ELF-1 (cell line): Measurements from ENCODE around the gene ZNF653.

Experiments used
- DNase-seq: peaks from one replicate; pipeline ENCODE4 v3.0.0-alpha.2; 2016; ENCODE audit warnings: low read depth, low spot score

The ZNF653 gene, protein sequence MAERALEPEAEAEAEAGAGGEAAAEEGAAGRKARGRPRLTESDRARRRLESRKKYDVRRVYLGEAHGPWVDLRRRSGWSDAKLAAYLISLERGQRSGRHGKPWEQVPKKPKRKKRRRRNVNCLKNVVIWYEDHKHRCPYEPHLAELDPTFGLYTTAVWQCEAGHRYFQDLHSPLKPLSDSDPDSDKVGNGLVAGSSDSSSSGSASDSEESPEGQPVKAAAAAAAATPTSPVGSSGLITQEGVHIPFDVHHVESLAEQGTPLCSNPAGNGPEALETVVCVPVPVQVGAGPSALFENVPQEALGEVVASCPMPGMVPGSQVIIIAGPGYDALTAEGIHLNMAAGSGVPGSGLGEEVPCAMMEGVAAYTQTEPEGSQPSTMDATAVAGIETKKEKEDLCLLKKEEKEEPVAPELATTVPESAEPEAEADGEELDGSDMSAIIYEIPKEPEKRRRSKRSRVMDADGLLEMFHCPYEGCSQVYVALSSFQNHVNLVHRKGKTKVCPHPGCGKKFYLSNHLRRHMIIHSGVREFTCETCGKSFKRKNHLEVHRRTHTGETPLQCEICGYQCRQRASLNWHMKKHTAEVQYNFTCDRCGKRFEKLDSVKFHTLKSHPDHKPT

DNA sequence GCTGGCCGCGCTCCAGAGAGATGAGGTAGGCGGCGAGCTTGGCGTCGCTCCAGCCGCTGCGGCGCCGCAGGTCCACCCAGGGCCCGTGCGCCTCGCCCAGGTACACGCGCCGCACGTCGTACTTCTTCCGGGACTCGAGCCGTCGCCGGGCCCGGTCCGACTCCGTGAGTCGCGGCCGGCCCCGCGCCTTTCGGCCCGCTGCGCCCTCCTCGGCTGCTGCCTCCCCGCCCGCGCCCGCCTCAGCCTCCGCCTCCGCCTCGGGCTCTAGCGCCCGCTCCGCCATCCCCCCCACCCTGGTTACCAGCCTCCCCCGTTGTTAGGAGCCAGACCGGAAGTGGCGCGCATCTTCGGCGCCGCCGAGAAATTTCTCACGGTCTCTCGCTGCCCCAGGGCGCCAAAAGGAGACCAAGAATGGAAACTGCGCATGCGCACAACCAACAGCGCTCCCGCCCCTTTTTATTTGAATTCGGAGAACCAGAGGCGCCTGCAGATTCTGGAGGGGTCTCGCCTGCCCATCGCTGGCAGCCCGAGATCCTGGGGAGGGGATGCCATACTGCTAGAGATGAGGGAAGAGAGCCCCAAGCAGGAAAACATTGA, at the start of gene ZNF653:
Gene ZNF653, minus strand, starts transcription at position 336 of the 597 bp plus-strand sequence. Its CDS starts 53 bp downstream, at position 283.
- peak; percentile 96 for DNase-seq

DNA sequence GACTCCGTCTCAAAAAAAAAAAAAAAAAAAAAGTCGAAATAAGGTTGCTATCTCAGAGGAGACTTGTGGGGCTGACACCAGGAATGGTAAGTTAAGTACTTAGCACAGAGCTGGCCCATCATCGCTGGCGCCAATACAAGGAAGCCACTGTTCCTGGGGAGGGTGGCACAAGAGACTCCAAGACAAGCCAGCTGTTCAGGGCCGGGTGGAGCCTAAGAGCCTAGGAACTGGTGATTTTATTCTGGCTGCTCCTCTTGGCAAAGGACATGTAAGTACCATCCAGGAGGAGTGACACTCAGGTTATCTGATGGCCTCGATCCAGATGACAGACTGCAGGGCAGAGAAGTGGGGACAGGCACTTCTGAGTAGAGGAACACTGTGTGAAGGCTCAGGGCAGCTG, 49.6 kb upstream of the ZNF653 start:
- DNase-seq, result no peak

DNA sequence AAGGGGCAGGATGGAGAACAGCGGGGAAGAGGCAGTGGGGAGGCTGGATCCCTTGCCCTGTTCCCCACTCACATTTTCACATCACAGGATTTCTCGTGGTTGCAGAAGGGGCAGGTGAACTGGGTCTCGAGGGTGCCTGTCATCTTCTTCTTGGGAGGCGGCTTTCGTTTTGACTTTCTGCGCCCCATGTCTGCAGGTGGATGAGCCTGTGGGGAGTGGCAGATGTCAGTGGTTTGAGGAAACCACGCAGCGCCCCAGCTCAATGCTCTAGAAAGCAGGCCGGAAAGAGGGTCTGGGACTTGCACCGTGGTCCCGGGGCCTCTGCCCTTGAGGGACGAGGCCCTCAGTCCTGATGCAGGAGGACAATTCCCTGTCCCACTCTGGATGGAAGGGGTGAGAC, 48.5 kb upstream of the ZNF653 start:
- no peak for DNase-seq

DNA sequence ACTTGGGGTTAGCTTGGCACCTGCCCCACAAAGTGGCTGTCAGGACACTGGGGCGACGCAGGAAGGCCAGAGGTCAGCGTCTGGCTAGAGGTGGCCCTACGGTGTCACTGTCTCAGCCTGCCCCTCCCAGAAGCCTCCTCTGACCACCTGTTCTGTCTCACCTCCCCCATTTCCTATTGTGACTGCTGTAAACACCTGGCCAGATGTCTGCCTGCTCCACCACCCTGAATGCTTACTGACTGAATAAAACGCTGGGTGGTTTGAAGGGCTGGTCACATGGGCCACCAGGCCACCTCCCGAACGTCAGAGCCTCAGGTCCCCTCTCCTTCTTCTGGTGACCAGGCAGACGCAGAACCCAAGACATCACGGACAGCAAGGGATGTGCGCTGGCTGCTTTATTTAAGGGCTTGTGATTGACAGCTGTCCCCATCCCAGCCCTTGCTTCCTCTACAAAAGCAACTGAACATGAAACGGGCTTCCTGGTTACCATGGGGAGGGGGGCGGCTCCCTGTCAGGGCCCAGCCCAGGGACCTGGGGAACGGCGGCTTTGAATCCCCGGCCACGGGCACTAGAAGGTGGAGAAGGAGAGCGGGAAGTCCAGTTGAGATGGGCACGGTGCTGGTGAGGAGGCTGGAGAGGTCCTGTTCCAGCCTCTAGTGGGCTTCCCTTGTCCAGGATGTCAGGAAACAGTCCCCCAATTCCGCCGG, 47.2 kb upstream of the ZNF653 start:
- no peak for DNase-seq

DNA sequence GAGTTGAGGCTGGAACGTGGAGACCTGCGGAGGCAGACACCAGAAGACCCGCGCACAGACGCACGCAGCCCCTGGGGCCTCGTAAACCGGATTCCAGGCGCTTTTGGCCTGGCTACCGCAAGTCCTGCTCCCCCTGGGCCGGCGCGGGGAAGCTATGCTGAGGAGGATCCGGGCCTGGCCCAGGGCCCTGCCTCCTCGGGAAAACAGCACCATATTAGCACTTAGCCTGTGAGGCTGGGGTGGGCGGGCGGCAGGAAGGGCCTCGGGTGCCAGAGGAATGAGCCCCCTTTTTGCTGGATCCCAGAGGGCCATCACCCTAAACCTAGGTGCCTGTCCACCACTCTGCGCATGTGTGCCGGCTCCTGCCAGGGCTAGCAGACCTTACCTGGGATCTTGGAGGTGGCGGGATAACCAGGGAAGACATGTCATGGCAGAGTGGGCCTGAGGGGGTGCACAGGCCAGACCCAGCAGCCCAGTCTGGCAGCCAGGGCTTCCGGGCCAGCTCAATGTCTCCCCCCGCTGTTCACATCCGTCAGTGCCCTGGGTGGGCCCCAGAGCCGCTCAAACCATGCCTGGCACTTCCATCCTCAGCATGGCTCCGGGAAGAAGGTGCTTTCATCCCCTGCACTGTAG, 46.1 kb upstream of the ZNF653 start:
- peak; percentile 72 for DNase-seq

DNA sequence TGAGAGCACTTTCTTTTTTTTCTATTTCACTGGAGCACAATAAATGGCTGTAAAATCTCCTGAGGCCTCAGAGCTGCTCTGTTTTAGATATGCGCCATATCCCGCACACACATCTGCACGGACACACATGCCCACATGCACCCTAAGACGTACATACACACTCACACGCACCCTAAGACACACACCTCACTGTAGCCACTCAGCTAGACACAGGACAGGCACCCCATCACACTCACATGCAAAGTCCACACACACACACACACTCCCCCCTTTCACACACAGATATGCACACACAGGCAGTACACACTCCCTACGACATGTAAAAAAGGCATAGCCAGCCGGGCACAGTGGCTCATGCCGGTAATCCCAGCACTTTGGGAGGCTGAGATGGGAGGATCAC, 44.6 kb upstream of the ZNF653 start:
- DNase-seq, result no peak

DNA sequence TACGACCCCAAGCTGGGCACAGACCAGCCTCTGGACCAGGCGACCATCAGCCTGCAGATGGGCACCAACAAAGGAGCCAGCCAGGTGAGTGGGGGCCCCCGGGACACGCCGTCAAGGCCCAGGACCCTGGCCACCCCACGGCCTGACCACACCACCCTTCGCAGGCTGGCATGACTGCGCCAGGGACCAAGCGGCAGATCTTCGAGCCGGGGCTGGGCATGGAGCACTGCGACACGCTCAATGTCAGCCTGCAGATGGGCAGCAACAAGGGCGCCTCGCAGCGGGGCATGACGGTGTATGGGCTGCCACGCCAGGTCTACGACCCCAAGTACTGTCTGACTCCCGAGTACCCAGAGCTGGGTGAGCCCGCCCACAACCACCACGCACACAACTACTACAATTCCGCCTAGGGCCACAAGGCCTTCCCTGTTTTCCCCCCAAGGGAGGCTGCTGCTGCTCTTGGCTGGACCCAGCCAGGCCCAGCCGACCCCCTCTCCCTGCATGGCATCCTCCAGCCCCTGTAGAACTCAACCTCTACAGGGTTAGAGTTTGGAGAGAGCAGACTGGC, 43.8 kb upstream of the ZNF653 start:
- no peak for DNase-seq

DNA sequence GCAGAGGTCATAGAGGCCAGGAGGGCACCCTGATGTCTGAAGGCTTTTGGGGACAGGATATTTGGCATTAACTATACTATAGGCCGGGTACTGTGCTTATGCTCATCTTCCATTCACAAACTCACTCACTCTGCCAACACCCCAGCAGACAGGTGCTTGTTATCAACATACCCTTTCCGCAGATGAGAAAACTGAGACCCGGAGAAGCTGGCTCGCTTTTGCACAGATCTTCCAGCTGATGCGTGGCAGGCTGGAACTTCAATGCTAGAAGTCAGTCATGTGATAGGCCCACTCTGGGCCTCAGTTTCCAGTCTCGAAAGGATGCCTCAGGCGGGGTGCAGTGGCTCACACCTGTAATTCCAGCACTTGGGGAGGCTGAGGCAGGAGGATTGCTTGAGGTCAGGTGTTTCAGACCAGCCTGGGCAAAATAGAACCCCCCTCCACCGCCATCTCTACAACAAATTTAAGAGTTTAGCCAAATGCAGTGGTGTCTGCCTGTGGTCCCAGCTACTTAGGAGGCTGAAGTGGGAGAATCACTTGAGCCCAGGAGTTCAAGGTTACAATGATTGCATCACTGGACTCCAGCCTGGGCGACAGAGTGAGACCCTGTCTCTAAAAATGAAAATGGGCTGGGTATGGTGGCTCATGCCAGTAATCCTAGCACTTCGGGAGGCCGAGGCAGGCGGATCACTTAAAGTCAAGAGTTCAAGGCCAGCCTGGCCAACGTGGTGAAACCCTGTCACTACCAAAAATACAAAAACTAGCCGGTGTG, 42.5 kb upstream of the ZNF653 start:
- no peak for DNase-seq

DNA sequence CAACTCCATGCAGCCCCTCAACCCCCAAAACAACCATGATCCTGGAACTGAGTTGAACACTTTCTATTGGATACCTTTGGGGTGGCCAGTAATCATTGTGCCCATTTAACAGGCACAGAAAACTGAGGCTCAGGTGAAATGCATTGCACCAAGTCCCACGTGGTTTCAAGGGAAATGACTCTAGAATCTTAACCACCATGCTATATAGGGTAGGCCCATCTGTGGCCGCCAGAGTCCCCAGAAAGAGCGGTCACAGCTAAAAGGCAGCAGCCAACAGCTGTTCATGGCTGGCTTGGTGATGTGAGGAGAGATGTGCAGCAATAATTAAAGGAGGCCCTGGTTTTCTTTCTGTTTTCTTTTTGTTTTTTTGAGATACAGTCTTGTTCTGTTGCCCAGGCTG, 35.6 kb upstream of the ZNF653 start:
- DNase-seq, result no peak

DNA sequence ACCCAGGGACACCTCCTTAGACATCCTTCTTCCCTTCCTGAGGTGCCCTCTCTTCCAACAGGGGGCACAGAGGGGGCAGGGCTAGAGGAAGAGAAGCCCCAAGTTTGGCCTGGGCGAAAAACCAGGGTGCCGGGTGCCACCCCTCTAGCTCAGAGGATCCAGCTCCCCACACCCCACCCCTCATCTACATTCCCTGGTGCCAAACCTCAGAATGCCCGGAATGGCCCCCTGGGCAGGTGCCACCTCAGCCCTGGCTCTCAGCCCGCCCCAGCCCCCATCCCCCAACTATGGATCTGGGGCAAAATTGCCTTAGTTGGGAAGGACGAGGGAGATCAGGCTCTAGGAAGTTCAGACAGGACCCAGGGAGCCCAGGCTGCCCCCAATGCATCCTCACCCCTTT, 35.0 kb upstream of the ZNF653 start:
- DNase-seq, result no peak

DNA sequence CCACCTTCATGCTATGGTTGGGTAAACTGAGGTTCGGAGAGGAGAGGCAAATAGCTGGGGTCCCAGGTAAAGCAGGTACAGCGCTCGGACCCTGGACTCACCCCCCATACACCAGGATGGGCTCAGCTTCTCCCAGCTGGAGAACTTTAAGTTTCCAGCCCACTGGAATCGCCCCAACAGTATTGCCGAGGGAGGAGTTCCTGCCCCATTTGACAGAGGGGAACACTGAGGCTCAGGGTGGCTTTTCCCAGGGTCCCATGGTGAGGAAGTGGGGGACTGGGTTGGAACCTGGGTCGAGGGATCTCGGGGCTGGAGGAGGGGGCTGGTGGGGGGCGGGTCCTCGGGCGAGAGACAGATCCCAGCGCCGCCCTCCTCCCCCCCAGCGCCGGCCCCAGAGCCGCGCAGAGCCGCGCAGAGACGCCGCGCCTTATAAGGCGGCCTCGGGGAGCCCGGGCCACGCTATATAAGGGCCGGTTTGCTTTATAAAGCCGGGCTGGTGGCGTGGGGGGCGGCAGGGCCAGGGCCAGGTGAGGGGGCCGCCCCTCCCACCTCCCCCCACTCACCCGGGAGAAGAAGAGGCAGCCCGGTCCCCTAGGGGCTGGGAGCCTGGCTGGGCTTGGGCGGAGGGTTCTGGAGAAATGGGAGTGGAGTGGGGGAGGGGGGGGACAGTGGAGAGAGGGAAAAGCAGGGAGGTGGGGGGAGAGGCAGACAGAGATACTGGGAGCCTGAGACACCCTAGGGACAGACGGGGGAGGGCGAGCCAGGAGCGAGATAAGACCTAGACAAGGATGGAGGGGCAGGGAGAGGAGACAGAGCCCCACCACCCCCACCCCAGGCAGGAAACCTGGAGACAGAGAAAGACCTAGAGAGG, 34.1 kb upstream of the ZNF653 start:
- peak; percentile 60 for DNase-seq

DNA sequence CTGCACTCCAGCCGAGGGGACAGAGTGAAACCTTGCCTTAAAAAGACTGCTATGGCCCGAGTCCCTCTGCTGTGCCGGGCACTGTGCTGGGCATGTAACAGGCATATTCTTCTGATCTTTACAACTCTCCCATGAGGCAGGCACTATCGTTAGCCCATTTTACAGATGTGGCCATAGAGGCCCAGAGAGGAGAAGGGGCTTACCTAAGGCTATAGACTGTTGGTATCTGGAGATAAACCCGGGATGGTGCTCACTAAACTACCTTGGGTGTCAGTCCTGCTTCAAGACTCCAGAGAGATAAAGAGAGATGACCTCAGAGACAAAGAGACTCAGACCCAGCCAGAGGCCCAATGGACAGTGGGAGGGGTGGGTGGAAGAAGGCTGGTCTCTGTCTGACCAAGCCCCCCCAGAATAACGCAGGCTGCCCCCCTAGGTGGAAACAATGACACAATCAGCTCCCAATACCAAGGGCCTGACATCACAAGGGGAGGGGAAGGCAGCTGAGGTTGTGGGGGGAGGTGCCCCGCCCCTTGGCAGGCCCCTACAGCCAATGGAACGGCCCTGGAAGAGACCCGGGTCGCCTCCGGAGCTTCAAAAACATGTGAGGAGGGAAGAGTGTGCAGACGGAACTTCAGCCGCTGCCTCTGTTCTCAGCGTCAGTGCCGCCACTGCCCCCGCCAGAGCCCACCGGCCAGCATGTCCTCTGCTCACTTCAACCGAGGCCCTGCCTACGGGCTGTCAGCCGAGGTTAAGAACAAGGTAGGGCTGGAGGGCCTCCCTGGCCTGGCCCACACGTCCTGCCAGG, 32.8 kb upstream of the ZNF653 start, which contains the start of gene CNN1:
Gene CNN1, plus strand, starts transcription at position 620 of the 805 bp plus-strand sequence. Its CDS starts 77 bp downstream, at position 697.
- peak; percentile 95 for DNase-seq

DNA sequence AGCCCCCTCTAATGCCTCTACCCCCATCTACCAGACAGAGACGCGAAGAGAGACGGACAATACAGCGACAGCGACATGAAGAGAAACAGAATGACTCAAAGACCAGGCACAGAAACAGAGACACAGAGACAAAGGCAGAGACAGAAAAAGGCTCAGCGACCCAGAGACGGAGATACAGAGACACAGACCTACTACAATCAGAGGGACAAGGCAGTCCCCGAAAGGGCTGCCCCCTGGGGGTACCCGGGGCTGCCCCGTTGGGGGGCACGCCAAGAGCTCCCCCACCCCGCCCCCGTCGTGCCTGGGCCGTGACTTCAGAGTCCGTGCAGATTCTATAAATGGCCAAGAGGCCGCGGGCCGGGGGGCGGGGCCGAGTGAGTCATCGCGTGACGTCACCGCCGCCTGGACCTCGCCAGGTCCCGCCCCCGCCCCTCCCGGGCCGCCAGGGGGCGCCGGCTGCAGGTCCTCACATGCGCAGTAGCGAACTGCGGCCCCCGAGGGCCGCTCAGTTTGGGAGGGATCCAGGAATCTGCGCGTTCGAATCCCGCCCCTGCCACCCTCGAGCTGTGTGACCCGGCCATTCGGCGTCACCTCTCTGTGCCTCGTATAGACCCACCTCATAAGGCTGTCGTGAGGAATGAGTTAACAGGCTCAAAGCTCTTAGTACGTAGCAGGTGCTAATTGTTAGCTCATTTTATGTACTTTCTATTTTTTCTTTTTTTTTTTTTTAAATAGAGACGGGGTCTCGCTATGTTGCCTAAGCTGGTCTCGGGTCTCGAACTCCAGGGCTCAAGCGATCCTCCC, 30.4 kb upstream of the ZNF653 start:
- peak; percentile 98 for DNase-seq

DNA sequence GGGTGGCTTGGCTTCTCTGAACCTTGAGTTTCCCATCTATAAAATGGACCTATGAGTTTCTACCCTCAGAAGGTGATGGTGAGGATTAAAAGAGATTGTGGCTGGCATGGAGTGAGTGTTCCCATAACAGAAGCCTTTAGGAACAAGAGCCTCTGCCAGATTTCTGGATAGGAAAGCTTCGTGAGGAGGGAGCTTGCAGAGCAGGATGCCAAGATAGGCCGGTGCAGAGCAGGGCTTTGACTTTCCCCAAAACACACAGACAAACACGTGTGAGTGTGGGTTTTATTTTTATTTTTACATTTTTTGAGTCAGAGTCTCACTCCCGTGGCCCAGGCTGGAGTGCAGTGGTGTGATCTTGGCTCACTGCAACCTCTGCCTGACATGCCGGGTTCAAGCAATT, 29.3 kb upstream of the ZNF653 start:
- DNase-seq, result no peak

DNA sequence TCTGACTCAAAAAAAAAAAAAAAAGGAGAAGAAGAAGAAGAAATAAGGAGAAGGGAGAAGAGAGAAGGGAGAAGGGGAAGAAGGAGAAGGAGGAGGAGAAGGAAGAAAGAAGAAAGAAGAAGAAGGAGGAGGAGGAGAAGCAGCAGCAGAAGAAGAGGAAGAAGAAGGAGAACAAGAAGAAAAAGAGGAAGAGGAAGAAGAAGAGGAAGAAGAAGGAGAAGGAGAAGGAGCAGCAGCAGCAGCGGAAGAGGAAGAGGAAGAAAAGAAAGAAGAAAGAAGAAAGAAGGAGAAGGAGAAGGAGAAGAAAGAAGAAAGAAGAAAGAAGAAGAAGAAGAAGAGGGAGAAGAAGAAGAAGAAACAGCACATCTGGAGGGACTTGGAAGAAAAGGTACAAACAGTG, 28.9 kb upstream of the ZNF653 start:
- no peak for DNase-seq

DNA sequence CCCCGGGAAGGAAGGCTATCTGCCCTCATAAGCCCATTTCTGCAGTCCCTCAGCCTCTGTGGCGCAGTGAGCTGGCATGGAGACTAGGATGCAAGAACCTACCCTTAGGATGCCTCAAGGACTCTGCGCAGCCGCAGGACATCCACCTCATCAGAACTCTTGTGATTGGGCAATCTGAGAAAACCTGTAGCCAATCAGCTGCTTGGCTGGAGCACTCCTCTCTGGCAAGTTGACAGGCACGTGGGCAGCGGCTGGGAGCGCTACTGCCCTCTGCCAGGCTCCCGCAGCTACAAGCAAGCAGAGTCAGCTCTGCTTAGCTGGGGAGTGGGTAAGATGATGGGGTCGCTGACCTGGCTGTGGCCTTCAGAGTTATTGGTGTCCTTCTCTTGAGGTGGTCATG, 24.8 kb upstream of the ZNF653 start:
- peak; percentile 90 for DNase-seq

DNA sequence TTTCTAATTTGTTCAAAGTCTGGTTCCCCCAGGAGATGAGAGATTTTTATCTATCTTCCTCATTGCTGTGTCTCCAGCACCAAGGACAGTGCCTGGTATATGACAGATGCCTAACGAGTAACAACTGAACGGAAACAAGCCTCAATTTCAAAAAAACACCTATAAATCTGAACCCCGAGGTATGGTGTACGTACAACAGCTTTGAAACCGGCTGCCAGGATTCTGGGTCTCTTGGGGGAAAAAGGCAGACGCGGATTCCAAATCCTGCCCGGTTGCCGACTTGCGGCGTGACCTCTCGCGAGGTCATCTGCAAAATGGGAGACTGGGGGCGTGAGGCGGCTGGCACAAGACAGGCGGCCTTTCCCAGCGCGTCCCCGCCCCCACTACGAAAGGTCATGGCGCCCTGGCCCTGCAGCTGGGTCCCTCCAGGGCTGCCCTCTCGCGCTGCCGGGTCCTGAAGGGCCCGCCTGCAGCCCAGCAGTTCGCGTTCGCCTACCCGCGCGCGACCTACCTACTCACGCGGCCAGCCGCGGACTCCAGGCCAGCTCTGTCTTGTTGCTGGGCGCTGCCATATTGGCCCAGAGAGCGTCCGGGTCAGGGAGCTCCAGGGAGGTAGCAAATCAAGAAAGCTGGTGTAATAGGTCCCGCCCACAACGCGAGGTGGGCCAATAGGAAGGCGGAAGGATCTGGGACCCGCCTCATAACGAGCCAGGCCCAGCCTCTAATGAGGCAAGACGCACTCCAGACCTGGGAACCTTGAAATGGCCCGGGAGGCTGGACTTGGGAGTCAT, 23.1 kb upstream of the ZNF653 start, which contains the start of gene ECSIT:
Gene ECSIT, minus strand, starts transcription at position 584 of the 791 bp plus-strand sequence. CDS start 9,964 bp downstream, outside the sequence.
- DNase-seq, result peak; percentile 100
